SH-SY5Y (cell line): Measurements from ENCODE around the gene SUCO.

ENCODE experiments used
- GATA2 ChIP-seq: IDR thresholded peaks from 2 replicates; pipeline ENCODE4 v1.6.1; 2011; ENCODE audit warnings: mild to moderate bottlenecking, low read depth, low read length
- GATA3 ChIP-seq: IDR thresholded peaks from 2 replicates; pipeline ENCODE4 v1.6.1; 2011; ENCODE audit warnings: low read depth, mild to moderate bottlenecking, low read length, moderate library complexity

GRCh38 chr1:172532183-172532699, 709 bp upstream of the SUCO start:
- no peak for TF ChIP-seq GATA2
- no peak for TF ChIP-seq GATA3
